ENCODE measurements around the gene MYH2. TPM values are rescaled to one million over a fixed set of nuclear protein-coding genes. Genes with fewer than 3 reads are reported as not detected.

MYH2 gene
- total RNA-seq, 1 donor from 2014 or later: not detected

- DNase-seq (ENCODE audit: low read depth in 2 of 2): no peak
These were observed 32.8 kb downstream of the MYH2 start for GRCh38 chr17:10516638-10517037.

GRCh38 chr17:10516065-10516464 is 33.4 kb downstream of the MYH2 start:
- DNase-seq (ENCODE audit: low read depth in 2 of 2): no peak

- DNase-seq (ENCODE audit: low read depth in 2 of 2): no peak
These were observed 36.0 kb downstream of the MYH2 start for GRCh38 chr17:10513299-10514067.

GRCh38 chr17:10512856-10513255 is 36.6 kb downstream of the MYH2 start:
- no peak for DNase-seq (ENCODE audit: low read depth in 2 of 2)

- DNase-seq (ENCODE audit: low read depth in 2 of 2): no peak
These were observed 49.5 kb downstream of the MYH2 start for GRCh38 chr17:10499950-10500349.

GRCh38 chr17:10492004-10492403 is 57.5 kb downstream of the MYH2 start:
- DNase-seq (ENCODE audit: low read depth in 2 of 2): no peak

- no peak for DNase-seq (ENCODE audit: low read depth in 2 of 2)
These were observed 67.2 kb downstream of the MYH2 start for GRCh38 chr17:10482252-10482651.

GRCh38 chr17:10477701-10478100 is 71.8 kb downstream of the MYH2 start:
- no peak for DNase-seq (ENCODE audit: low read depth in 2 of 2)

- DNase-seq (ENCODE audit: low read depth in 2 of 2): no peak
These were observed 74.9 kb downstream of the MYH2 start for GRCh38 chr17:10474536-10474935.

- no peak for DNase-seq (ENCODE audit: low read depth in 2 of 2)
These were observed 77.6 kb downstream of the MYH2 start for GRCh38 chr17:10471858-10472257.

Other genes starting within 250 kb of the MYH2 start
- gene MYH13, start 176.7 kb downstream of the MYH2 start, total RNA-seq: not detected in 2 replicates
- not detected in 2 replicates for gene MYH8, start 127.7 kb downstream of the MYH2 start, total RNA-seq
- not detected in 2 replicates for gene MYH4, start 80.1 kb downstream of the MYH2 start, total RNA-seq
- gene MYH1, start 31.1 kb downstream of the MYH2 start, total RNA-seq: not detected in 2 replicates
- 0.22 and 0.40 TPM in 2 replicates for gene MYH3, start 107.7 kb upstream of the MYH2 start, total RNA-seq
- 36.4 and 50.0 TPM in 2 replicates for gene SCO1, start 147.9 kb upstream of the MYH2 start, total RNA-seq
- gene ADPRM, start 147.9 kb upstream of the MYH2 start, total RNA-seq: 10.0 and 10.7 TPM in 2 replicates
- gene TMEM220, start 180.4 kb upstream of the MYH2 start, total RNA-seq: 1.1 and 2.4 TPM in 2 replicates